HG02981 (cell line): Measurements from ENCODE around the gene NEURL4.
A peak's percentile ranks its signal among the peaks of the same experiment; 100 is the strongest.

Experiments used
- ATAC-seq: cut with Tn5 transposase; IDR thresholded peaks from one replicate; pipeline ENCODE4 v1.9.1; 2021; ENCODE audit warnings: mild to moderate bottlenecking, moderate library complexity; ENCODE audit not compliant: unreplicated experiment

NEURL4 gene

DNA sequence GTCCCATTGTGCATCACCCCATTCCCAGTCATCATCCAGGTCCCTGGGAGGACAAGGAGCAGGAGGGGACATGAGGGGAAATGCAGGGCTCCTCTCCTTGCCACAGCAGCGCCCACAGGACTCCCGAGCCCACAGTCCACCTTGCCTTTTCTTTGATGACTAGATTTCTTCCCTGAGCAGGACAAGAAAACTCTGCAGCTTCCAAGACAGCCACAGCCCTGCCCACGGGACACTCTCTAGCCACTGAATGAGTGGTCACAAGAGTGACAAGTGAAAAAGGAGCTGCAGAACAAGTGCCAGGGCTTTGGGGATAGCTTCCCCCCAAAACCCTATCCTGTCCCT is 4.7 kb downstream of the NEURL4 start:
- no peak for ATAC-seq

DNA sequence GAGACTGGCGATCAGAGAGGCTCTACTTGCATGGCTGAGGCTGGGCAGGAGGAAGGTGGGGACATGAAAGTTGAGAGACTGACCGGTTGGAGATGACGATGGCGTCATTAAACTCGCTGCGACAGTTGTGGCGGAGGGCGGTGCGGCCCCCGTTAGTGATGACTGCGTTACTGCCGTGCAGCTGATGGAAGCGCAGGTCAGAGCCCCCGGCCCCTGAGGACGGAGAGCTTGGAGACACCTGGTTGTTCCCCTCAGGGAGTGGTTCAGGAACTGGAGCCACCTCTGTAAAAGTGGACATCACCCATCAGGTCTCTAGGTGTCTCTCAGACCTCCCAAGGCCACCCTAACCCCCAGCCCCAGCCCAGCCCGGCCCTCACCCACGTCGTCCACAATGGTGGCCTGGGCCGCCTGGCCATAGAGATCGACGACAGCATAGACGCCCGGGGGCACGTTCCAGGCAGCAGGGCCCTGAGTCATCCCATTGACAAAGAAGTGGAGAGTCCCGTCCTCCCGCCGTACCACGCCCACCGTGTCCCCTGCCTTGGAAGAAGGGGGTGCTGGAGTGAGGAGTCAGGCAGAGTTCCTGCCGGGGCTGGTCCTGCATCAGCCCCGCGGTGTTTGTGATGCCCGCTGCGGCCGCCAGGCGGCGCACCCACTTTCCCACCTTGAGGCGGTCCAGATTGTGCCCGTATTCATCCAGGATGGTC is 5.3 kb downstream of the NEURL4 start:
- ATAC-seq, result no peak

DNA sequence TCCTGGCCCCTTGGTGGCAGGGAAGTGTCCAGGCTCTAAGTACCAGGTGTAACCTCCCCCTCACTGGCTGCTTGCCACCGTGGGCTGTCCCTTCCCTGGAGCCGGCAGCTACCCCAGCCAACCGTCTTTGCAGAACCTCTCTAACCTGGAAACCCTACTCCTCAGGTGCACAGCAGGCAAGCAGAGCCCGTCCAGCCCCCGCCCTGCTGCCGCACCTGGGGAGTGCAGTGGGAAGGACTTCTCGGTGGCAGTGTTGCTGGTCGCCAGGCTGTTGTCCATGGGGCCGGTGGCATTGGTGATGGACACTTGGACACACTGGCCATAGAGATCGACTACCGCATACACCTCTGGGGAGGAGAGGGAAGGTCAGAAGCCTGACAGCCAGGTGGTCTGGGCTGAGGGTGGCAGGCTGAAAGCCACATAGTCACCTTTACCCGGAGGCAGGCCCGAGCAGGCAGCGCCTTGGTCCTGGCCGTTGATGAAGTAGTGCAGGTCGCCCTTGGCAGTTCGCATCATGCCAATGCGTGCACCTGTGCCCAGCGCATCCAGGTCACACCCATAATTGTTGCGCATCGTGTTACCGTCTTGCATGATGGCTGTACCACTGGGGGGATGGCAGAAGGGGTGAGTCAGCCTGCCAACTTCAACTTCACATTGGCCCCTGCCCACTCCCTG is 6.5 kb downstream of the NEURL4 start:
- no peak for ATAC-seq

DNA sequence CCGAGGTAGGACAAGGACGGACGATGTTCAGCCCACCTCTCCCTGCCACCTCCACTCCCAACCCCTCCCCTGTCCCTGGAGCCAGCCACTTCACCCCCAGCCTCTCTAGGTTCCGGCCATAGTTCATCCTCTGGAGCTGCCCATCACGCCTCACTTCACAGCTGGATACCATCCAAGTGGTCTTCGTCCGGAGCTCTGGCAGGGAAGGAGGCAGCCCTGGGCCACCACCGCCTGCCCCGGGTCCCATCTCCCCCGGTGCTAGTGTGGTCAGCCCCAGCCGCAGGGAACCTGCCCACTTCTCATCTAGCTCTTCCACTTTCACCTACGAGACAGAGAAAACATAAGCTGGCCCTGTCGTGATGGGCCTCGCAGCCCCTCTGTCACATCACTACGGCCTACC is 7.7 kb downstream of the NEURL4 start:
- no peak for ATAC-seq

DNA sequence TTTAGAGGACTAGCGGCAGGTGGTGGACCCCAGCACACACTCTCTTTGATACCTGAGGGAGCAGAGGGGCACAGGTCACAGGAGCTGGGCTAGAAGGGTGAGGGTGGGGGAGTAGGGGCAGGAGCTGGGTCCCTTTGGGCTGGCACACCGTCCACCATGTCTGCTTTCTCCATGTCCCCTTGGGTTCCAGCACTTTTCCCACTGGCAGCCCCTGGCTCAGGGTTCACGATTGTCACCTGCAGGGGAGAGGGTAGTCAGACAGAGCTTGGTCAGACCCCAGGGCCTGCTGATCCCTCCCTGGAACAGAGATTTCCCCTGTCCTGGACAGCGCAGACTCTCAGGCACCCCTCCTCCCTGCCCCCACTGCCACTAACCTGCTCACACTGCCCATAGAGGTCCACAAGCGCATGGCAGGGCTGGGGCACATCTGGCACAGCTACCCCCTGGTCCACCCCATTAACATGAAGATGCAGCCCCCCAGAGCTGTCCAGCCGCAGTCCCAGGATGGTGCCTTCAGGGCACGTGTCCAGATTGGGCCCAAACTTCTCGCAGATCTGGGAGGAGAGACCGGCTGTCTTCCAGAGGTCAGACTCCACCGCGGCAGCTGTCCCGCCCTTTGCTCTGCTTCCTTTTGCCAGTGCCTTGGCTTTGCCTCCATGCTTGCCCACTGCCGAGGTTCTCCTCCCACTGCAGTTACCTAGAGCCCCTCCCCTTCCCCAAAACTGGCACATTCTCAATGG is 10.8 kb downstream of the NEURL4 start:
- no peak for ATAC-seq

DNA sequence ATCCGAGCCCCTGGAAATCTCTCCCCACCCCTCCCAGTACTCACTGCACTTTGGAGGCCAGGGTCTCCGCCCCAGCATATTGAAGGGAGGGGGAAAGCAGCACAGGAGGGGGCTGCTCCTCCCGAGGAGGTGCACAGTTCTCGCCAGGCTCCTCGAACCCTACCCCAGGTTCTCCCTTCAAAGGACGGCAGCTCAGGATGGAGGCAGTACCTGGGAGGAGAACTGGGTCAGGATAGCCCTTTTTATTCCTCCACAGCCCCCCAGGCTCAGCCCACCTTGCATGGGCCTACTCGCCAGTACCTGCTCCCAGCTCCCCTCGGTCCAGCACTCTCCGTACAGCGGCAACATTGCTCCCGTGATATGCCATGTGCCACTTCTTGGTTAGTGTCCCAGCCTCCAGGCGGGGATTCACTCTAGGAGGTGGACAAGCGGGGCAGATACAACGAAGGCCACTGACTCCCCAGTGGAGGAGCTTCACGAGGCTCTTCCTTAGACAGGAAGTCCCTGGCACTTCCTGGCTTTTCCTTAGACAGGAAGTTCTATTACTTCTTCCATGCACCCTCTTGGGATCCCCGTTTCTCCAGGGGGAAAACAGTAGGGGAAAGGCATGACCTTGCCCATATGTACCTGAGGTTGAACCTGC is 11.9 kb downstream of the NEURL4 start:
- no peak for ATAC-seq

DNA sequence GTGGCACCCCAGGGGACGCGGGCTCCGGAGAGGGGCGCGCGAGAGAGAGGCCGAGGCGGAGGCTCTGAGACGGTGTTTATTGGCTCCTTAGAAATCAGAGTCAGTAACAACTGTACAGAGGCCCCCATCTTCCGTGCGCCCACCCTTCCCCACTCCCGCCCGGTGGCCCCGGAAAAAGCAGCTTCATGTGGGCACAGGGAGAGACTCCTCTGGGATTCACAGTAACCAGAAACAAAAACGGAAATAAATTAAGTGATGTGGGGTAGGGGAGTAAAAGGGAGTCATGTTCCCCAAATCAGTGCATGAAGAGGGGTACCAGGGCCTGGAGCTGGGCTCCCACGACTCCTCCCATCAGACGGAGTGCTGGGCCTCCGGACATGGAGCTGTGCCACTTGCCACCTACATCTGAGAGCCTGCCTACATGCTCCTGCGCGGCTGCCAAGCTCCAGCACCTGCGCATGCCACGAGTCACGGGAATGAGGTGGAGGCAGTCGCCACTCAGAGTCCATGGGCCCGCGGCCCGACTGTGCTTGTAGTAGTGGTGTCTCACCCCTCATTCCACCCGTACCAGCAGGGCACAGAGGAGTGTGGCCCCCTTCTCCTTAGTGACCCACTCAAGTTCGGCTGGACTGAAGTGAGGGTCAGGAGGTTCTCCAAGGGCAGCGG is 13.4 kb downstream of the NEURL4 start:
- no peak for ATAC-seq

DNA sequence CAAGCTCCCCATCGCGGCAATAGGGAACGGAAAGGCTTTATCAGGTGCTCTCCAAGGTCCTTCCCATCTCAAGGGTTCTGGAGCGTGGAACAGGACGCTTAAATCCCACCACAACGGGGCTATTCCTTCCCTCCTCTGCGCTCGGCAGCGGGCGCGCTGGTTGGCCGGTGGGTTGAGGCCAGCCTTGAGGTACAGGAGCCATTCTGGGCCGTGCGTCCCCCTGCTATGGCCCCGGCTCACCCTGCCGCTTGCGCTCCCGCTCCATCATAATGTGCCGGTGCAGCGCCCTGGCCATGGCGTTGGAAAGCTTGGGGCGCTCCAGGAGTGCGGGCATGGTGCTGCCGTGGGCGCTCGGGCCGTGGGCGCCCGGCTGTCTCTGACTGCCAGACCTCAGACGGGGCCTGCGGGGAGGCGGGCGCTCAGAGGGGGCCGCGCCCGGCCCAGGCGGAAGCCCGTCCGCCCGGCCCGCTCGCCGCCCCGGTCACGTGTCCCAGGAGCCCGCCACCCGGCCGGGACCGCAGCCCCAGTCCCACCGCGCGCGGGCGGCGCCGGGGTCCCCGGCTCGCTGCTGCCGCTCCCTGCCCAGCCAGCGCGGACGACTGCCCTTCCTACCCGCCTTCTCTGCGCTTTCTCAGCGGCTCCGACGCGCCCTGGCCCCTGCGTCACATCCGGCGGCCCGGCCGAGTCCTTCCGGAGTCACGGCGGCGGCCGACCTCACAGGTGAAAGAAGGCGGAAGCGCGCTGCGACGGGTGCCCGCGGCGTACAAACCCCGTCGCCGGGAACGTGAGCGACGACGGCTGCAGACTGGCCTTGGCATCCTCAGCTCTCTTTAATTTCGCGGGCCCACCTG is 14.2 kb downstream of the NEURL4 start, which contains the start of gene GPS2:
Gene GPS2 (minus strand): TSS at position 642 of the 851 bp plus-strand sequence. CDS start 308 bp downstream, at position 334.
- ATAC-seq, result peak; percentile 68

DNA sequence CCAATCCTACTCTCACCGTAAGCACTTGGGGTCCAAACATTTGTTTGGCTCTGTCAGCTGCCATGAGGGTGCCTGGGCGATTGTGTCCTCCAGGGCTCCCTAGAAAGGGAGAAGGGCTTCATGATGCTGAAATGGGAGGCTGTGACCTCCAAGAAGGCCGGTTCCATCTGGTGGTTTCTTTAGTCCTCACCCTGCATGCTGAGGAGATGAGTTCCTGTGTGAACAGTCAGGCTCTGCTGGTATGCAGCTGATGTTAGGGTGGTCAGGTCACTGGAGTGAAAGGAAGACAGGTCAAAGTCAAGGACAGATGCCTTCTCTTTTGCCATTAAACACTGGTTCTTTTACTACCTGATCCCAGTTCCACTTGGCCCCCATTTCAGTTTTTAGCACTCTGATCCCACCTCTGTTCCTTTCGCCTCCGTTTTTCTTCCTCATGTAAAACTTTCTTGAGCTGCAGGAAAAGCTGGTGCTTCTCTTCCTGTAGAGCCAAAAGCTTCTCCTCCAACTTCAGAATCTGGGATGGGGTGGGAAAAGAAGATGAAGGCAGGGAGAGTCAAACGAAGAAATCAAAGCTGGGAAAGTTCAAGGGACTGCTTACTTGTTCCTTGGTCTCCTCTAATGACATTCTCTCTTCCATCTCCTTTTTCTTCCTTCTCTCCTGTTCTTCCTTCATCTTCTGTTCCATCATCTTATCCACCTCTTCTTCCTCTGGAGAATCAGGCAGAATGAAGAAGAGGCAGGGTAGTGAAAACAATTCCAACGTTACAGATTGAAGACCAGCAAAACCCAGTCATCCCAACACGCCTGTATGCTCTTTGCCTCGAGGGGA is 15.0 kb downstream of the NEURL4 start:
- no peak for ATAC-seq

DNA sequence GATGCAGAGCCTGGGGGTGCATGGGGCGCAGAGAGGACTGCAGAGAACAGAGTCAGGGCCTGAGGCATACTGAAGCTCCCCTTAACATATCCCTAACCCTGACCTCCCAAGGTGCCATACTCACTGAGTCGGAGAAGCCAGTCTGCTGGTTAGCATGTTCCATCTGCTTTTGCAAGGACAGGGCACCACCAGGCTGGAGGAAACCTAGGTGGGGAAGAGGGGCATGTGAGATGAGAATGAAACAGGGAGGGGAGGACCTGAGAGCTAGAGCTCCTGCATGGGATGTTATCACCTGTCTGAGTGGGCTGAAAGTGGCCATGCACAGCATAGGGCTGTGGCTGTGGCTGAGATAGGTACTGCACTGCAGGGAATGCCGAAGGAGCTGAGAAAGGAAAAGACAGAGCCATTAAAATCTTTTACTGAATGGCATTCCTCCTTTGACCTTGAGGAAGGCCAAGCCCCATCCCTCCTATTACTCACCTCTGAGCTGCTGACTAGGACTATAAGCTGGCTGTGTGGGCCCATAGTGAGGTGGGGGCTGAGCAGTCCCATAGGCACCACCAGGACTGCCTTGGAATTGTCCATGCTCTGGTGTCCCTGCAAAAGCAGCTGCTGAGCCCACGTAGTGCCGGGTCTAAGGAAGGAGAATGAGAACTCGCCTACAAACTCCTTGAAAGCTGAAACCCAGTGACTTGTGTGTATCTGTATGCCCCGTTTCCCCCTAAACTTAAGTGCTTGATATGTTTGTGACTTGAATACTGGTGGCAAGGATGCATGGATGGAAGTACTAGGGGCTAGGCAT is 15.8 kb downstream of the NEURL4 start:
- ATAC-seq, result no peak

DNA sequence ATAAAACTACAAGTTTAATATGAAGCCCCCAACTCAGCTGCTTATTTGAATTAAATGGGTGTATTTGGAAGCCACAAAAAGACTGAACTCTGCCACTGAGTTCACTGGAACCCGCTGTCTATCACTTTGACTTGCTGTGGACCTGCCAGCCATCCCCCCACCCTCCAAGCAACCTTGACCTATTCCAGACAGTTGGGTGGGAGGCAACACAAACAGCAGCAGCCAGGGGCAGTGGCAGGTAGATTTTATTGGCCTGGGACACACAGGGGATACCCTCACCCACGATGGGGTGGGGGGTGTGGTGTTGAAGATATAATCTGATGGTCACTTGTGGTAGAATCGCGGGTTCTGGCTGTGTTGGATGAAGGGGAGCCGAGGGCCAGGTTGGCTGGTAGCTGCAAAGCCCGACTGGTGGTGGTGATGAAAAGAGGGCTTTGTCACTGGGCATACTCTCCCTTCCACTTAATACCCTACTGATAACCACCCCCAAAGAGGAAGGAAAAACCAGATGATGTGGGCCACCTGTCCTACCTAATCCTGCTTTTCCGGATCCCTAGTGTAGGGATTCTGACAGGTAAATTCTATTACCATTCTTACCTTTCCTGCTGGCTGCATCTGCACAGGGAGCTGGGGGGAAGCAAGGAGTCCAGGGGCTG is 16.6 kb downstream of the NEURL4 start:
- no peak for ATAC-seq

DNA sequence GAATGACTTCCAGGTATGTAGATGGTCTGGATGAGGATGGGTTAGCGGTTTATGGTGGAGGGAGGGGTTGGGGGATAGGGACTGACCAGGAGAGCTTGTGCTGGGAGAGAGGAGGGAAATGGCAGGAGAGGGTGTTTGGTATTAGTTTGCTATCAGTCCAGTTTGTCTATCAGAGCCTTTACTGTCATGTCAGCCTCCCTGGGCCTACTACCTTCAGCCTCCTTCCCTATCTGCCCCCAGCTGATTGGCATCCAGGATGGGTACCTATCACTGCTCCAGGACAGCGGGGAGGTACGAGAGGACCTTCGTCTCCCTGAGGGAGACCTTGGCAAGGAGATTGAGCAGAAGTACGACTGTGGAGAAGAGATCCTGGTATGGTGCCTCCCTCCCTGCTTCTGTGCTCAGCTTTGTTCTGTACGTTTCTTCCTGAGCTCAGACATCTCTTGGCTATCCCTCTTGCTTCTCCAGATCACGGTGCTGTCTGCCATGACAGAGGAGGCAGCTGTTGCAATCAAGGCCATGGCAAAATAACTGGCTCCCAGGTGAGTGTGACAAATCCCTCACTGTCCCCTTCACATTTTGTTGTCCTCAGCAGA is 17.9 kb downstream of the NEURL4 start:
- no peak for ATAC-seq

DNA sequence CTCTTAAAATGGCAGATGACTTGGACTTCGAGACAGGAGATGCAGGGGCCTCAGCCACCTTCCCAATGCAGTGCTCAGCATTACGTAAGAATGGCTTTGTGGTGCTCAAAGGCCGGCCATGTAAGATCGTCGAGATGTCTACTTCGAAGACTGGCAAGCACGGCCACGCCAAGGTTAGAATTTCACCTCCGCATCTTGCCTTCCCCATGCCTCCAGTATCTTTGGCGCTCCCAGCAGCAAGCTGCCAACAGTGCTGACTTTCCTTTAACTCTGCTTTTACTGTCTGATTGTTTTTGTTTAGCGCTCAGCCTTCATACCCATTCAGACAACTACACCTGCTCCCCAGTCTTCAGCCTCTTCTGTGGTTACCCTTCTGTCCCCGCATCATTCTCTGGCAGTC is 19.5 kb downstream of the NEURL4 start:
- ATAC-seq, result no peak

DNA sequence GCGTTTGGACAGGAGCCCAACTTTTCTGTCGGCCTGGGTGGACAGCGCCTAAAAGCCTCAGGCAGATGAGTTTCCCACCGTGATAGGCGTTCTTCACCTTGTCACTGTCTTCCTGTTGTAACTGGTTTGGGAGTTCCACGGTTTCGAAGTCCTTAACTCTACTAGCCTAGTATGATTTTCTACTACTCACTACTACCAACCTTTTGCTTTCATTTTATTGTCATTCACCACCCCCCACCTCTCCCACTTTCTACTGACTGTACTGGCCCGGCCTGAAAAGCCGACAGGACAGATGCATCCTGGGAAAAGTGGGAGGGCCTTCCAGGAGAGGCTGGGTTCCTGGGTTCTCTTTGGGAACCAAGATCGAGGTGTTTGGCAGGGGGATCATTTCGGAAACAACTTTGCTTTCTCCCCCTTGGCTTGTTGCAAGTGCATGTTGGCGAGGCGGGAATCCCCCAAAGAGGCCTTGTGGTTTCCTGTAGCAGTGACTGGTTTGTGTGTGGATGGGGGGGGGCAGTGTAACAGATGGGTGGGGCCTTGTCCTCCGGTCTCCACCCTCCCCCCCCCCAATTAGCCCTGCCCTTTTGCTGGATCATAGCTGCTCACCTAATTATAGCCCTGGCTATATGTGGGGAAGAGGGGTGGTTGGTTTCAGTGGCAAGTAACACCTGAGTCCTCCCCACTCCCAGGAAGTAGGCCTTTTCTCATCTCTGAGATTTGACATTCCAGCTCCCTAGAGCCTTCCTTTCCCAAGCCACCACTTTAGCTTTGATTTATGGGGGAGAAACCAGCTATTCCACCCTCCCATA is 20.3 kb downstream of the NEURL4 start:
- no peak for ATAC-seq

DNA sequence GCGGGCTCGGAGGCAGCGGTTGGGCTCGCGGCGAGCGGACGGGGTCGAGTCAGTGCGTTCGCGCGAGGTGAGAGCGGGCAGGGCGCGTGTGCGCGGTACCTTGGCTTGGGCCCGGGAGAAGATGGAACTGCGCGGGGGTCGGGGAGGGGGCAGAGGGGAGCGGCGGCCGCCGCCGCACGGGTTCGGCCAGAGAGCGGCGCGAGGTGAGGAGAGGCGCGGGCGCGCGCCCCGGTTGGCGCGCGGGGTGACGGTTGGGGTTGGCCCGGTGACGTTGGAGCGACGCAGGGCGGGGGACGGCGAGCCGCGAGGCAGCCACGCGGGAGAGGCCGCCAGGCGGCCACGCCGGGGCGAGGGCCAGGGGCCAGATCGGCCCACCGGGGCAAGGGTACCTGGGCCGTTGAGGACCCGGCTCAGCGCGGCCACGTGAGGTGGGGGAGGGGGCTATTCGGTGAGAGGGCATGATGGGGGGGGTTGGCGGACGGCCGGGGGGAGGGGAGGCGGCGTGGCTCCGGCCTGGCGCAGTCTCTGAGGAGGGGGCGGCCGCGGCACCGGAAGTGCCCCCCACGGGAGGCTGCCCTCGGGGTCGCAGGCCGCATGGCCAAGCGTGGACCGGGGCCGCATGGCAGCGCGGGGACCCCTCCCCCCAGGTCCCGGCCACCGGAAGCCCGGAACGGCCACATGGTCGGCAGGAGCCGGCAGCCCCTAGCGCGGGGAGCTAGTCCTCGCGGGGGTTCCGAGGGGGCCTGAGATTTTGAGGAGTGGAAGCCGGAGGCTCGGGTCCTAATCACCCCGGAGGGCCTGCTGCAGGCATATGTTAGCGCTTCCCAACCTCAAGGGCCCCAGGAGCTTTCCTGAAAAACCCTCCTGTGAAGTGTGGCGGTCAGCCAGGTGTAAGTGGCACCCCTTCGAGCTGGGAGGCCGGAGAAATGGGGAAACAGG is 21.2 kb downstream of the NEURL4 start:
- ATAC-seq, result no peak
